Keratinocyte (primary cell): ENCODE results near the gene TBCD. TPM values are rescaled to one million over a fixed set of nuclear protein-coding genes. Genes with fewer than 3 reads are reported as not detected.

Source experiments
- DNase-seq: peaks from one replicate; pipeline ENCODE4 v3.0.0-alpha.2; 2011; ENCODE audit warnings: low read depth, missing footprints, low spot score
- FAIRE-seq: peaks from 2 replicates; lab custom pipeline; 2011; peaks lifted over from hg19 to GRCh38; lab: Jason Lieb, UNC
- H2AFZ ChIP-seq: 2 replicates; pipeline ENCODE4 v1.6.0; 2012; ENCODE audit warnings: low read length, control low read depth, inconsistent platforms; ENCODE audit not compliant: control insufficient read depth
- H3K27ac ChIP-seq: 2 replicates; pipeline ENCODE4 v1.5.1; 2011; ENCODE audit warnings: low read length; ENCODE audit not compliant: control insufficient read depth, insufficient read depth
- H3K27me3 ChIP-seq: 3 replicates; pipeline ENCODE4 v1.6.0; 2011; ENCODE audit warnings: low read length; ENCODE audit not compliant: control insufficient read depth, insufficient read depth; ENCODE audit errors: extremely low read depth
- H3K36me3 ChIP-seq, 2 experiments: 2 replicates in 1 of 2; 3 replicates in 1 of 2; pipeline ENCODE4 v1.5.1; 2011; ENCODE audit warnings: low read length in 2 of 2, mild to moderate bottlenecking in 1 of 2; ENCODE audit not compliant: control insufficient read depth in 2 of 2, insufficient read depth in 2 of 2; ENCODE audit errors: extremely low read depth in 1 of 2
- H3K4me1 ChIP-seq: 3 replicates; pipeline ENCODE4 v1.5.1; 2011; ENCODE audit warnings: low read length; ENCODE audit not compliant: control insufficient read depth, insufficient read depth; ENCODE audit errors: extremely low read depth
- H3K4me2 ChIP-seq: 3 replicates; pipeline ENCODE4 v1.6.0; 2011; ENCODE audit warnings: low read depth, low read length; ENCODE audit not compliant: control insufficient read depth, insufficient read depth; ENCODE audit errors: extremely low read depth
- H3K4me3 ChIP-seq, 3 experiments: fragments of 200-600 bp in 1 of 3; sonication (generic) in 1 of 3; 2 replicates in 2 of 3; 3 replicates in 1 of 3; pipeline ENCODE4 v1.5.1; 2011 to 2016; ENCODE audit warnings: low read length in 3 of 3, mild to moderate bottlenecking in 3 of 3, control low read depth in 2 of 3, inconsistent platforms in 1 of 3, low read depth in 1 of 3, mixed read lengths in 1 of 3, mixed run types in 1 of 3, moderate library complexity in 1 of 3; ENCODE audit not compliant: control insufficient read depth in 2 of 3, insufficient read depth in 2 of 3; ENCODE audit errors: extremely low read depth in 1 of 3
- H3K79me2 ChIP-seq: 2 replicates; pipeline ENCODE4 v1.6.0; 2012; ENCODE audit warnings: low read length; ENCODE audit not compliant: control insufficient read depth, insufficient read depth
- H3K9ac ChIP-seq: 3 replicates; pipeline ENCODE4 v1.6.0; 2011; ENCODE audit warnings: low read length; ENCODE audit not compliant: control insufficient read depth, insufficient read depth; ENCODE audit errors: extremely low read depth
- H3K9me1 ChIP-seq: 3 replicates; pipeline ENCODE4 v1.6.0; 2011; ENCODE audit warnings: low read length; ENCODE audit not compliant: control insufficient read depth, insufficient read depth; ENCODE audit errors: extremely low read depth
- H3K9me3 ChIP-seq: 2 replicates; pipeline ENCODE4 v1.5.1; 2012; ENCODE audit warnings: low read depth, low read length; ENCODE audit not compliant: control insufficient read depth
- H4K20me1 ChIP-seq: 3 replicates; pipeline ENCODE4 v1.6.0; 2011; ENCODE audit warnings: low read length; ENCODE audit not compliant: control insufficient read depth, insufficient read depth; ENCODE audit errors: extremely low read depth
- CTCF ChIP-seq, 3 experiments: IDR thresholded peaks in 1 of 3; conservative IDR thresholded peaks in 1 of 3; optimal IDR thresholded peaks in 1 of 3; 2 replicates in 2 of 3; 3 replicates in 1 of 3; pipeline versions ENCODE3 to v1.5.1; 2011; ENCODE audit warnings: low read length in 3 of 3, mild to moderate bottlenecking in 3 of 3, moderate library complexity in 2 of 3, control low read depth in 1 of 3, inconsistent platforms in 1 of 3; ENCODE audit not compliant: insufficient read depth in 2 of 3; ENCODE audit errors: extremely low read depth in 1 of 3
- EZH2 ChIP-seq: IDR thresholded peaks from one replicate; pipeline ENCODE4 v1.6.1; 2012; ENCODE audit warnings: inconsistent platforms, mild to moderate bottlenecking, low read length, moderate library complexity
- dilution Hi-C: fragments of 300-500 bp; cut with MboI; formaldehyde crosslinking; loops from one replicate; pipeline ENCODE4 v1.7.0; 2020; ENCODE audit warnings: low sequenced_read_pairs; ENCODE audit not compliant: extremely low pct_ligation_motif_present
- polyA plus RNA-seq, 5 experiments: library from polyadenylated mRNA; depleted of rRNA in 3 of 5; stranded (reverse) in 3 of 5; stranded (forward) in 1 of 5; unstranded in 1 of 5; fragments of >200 nt; gene quantifications; 1 replicate in 1 of 5; 2 replicates in 3 of 5; 3 replicates in 1 of 5; pipeline versions ENCODE4 v1.2.1 to v1.2.3, GENCODE V29; 2011 to 2012; ENCODE audit warnings: missing spikeins in 2 of 5, low read depth in 1 of 5, low replicate concordance in 1 of 5

TBCD gene
- polyA plus RNA-seq, 1 donor (not counting 4 experiments of a cell fraction or from before 2014, with no cell fraction given), result 36.2 TPM

- no peak for DNase-seq
- FAIRE-seq, result no peak
- dilution Hi-C loops, result no loop called here
These were observed 221.0 kb downstream of the TBCD start for GRCh38 chr17:82972836-82973372.

GRCh38 chr17:82973456-82974135, 221.7 kb downstream of the TBCD start:
- Histone ChIP-seq H3K79me2 (no peaks in the 10 kb centered on the region), H2AFZ (no peak overlapping the region), H3K27me3 (no peaks in the 10 kb centered on the region), H4K20me1 (no peaks in the 10 kb centered on the region), H3K9me3 (no peaks in the 10 kb centered on the region), H3K9ac (no peak overlapping the region), H3K27ac (no peak overlapping the region), H3K4me1 (no peaks in the 10 kb centered on the region), H3K36me3 (no peaks in the 10 kb centered on the region), H3K4me2 (no peak overlapping the region), H3K4me3 (no peak overlapping the region), H3K9me1 (no peaks in the 10 kb centered on the region)
- no peak for TF ChIP-seq CTCF (optimal IDR thresholded peaks at IDR 0.05 in 1 of 3, IDR thresholded peaks at IDR 0.05 in 1 of 3, conservative IDR thresholded peaks at IDR 0.05 in 1 of 3; ENCODE audit: extremely low read depth in 1 of 3, insufficient read depth in 2 of 3, low read length in 3 of 3)
- TF ChIP-seq EZH2, result no peak
- FAIRE-seq (no peak), DNase-seq (no peak)
- dilution Hi-C loops, result no loop called here

More at GRCh38 chr17:82972836-82973372, 221.0 kb downstream of the TBCD start:
- Histone ChIP-seq H3K79me2 (no peaks in the 10 kb centered on the region), H3K9me1 (no peaks in the 10 kb centered on the region), H3K4me1 (no peaks in the 10 kb centered on the region), H3K27me3 (no peaks in the 10 kb centered on the region), H3K4me2 (no peak overlapping the region), H2AFZ (no peak overlapping the region), H3K9ac (no peak overlapping the region), H4K20me1 (no peaks in the 10 kb centered on the region), H3K4me3 (no peak overlapping the region), H3K9me3 (no peaks in the 10 kb centered on the region), H3K36me3 (no peaks in the 10 kb centered on the region), H3K27ac (no peak overlapping the region)
- no peak for TF ChIP-seq EZH2
- TF ChIP-seq CTCF (optimal IDR thresholded peaks at IDR 0.05 in 1 of 3, IDR thresholded peaks at IDR 0.05 in 1 of 3, conservative IDR thresholded peaks at IDR 0.05 in 1 of 3; ENCODE audit: extremely low read depth in 1 of 3, insufficient read depth in 2 of 3, low read length in 3 of 3), result no peak
